ENCODE data around the gene HSD11B1L.

HSD11B1L gene, protein sequence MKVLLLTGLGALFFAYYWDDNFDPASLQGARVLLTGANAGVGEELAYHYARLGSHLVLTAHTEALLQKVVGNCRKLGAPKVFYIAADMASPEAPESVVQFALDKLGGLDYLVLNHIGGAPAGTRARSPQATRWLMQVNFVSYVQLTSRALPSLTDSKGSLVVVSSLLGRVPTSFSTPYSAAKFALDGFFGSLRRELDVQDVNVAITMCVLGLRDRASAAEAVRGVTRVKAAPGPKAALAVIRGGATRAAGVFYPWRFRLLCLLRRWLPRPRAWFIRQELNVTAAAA

DNA sequence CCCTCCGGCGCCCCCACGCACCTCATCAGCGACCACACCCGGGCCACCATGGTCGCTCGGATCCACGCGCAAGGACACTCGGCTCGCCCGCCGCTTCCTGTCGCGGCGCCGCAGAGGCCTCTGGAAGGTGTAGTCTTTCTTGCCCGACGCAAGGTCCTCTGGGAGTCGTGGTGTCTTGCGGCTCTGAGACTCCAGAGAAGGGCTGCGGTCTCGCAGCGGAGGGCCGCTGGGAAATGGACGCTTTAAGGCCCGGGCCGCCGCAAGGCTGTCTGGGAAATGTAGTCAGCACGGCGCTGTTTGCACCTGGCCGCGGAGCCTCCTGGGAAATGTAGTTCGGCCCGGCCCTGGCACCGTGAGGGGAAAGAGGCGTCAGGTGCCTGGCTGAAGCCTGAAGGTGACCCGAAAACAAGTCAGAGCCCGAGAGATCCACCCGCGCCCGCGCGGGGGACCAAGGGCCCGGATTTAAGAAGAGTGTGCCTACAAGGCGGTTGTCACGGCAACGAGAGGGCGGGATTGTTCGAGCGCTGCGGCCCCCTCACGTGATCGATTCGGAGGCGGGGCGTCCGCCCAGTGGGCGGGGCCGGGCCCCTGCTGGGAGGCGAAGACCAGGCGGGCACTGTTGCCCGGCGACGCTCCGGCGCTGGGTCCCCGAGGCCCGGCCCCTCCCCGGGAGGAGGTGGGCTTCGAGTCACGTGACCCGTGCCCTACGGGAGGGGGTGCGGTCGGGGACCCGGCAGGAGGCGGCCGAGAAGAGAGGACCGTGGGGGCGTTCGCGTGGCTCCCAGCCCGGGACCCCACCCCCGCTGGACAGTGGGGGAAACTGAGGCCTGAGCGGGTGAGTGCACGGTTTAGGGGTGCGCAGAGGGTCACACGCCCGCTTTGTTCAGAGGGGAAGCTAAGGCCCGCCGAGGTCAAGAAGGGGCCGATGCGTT, at the start of gene HSD11B1L, which contains the start of gene MICOS13:
HSD11B1L (plus strand) TSS at position 591 of the 932 bp plus-strand sequence. CDS start 3,806 bp downstream, outside the sequence.
MICOS13 (minus strand) TSS at position 80 of the 932 bp plus-strand sequence; CDS start at position 50, 30 bp downstream.
- TF ChIP-seq, protein P1, sequence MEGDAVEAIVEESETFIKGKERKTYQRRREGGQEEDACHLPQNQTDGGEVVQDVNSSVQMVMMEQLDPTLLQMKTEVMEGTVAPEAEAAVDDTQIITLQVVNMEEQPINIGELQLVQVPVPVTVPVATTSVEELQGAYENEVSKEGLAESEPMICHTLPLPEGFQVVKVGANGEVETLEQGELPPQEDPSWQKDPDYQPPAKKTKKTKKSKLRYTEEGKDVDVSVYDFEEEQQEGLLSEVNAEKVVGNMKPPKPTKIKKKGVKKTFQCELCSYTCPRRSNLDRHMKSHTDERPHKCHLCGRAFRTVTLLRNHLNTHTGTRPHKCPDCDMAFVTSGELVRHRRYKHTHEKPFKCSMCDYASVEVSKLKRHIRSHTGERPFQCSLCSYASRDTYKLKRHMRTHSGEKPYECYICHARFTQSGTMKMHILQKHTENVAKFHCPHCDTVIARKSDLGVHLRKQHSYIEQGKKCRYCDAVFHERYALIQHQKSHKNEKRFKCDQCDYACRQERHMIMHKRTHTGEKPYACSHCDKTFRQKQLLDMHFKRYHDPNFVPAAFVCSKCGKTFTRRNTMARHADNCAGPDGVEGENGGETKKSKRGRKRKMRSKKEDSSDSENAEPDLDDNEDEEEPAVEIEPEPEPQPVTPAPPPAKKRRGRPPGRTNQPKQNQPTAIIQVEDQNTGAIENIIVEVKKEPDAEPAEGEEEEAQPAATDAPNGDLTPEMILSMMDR (IDR thresholded peaks at IDR 0.05; ENCODE audit: low read depth, low read length) = no peak
- peak; percentile 97 for DNase-seq (ENCODE audit: extremely low read depth, low read depth)

DNA sequence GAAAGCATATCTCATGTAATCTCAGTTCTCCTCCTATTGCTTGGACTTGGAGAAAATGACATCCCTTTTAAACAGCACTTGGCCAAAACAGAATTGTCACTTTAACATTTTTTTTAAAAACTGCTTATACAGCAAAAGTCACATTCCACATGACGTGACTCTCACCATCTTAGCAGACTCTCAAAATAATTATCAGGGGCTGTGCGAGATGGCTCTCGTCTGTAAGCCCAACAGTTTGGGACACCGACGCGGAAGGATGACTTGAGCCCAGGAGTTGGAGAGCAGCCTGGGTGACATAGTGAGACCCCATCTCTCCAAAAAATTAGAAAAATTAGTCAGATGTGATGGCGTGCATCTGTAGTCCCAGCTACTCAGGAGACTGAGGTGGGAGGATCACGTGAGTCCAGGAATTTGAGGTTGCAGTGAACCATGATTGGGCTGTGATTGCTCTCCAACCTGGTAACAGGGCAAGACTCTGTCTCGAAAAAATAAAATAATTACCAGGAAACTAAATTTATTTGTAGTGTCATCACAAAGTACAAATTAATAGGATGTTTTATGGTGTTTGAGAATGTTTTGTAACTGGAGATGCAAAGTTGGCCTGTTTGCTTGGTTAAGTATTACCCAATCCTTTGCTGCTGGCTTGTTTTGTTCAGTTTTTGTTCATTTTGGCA, 49.1 kb upstream of the HSD11B1L start:
- TF ChIP-seq, protein P1 (IDR thresholded peaks at IDR 0.05; ENCODE audit: low read depth, low read length) = no peak
- no peak for DNase-seq (ENCODE audit: extremely low read depth, low read depth)

DNA sequence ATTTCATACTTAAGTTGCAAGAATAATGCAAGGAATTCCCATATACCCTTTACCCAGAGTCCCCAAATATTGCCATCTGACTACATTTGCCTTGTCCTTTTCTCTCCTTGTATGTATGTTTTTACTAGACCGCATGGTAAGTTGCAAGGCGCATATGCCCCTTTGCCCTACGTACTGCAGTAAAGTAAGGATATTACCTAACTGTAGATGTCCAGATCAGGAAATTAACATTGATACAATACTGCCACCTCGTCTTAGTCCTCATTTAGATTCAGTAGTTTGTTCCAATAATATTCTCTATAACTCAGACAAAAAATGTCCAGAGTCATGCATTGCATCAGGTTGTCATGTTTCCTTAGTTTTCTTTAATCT, 48.6 kb upstream of the HSD11B1L start:
- no peak for DNase-seq (ENCODE audit: extremely low read depth, low read depth)

DNA sequence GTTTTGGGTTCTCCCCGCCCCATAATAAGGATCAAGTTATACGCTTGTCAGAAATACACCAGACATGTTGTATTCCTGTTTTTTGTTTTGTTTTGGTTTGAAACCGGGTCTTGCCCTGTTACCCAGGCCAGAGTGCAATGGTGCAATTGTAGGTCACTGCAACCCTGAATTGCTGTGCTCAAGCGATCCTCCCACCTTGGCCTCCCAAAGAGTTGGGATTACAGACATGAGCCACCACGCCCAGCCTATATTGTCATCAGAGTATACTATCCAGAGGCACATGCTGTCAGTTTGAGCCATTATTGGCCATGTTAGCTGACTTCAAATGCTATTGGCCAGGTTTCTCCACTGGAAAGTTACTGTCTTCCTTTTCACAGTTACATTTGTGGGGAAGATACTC, 48.2 kb upstream of the HSD11B1L start:
- TF ChIP-seq, protein P1 (IDR thresholded peaks at IDR 0.05; ENCODE audit: low read depth, low read length) = no peak
- DNase-seq (ENCODE audit: extremely low read depth, low read depth) = no peak

More for the DNA sequence above, 48.6 kb upstream of the HSD11B1L start:
- TF ChIP-seq, protein P1 (IDR thresholded peaks at IDR 0.05; ENCODE audit: low read depth, low read length) = no peak

DNA sequence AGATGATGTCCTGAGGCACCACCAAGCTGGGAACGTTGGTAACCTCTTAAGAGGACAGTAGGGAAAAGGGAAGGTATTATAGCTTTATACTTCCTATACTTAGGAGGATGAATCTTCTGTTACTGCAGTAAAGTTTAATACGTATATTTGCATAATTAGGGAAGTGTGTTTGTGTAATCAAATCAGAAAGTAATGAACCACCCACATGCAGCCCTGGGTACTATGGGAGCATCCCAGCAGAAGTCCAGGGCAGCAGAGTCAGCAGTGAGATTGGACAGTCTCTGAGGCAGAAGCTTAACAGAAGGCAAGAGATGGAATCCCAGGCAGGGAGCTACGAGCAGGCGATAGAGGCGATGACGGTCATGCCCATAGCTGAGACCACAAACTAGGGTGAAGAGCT, 45.4 kb upstream of the HSD11B1L start:
- DNase-seq (ENCODE audit: extremely low read depth, low read depth) = no peak
- TF ChIP-seq, protein P1 (IDR thresholded peaks at IDR 0.05; ENCODE audit: low read depth, low read length) = no peak

DNA sequence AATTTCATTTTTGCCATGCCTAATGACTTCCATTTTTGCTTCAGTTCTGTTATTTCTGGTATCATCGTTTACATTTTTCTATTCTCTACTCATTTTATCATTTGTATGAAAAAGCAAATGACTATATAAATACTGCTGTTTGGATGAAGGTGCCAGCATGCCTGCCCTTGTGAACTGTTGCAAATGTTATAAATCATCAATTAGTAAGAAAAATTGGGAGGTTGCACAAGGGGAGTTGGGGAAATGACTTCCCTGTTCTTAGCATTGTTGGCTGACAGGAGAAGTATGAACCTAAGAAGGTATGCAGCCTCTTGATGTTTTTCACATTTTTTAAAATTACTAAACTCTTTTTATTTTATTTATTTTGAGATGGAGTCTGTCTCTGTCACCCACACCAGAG, 42.9 kb upstream of the HSD11B1L start:
- TF ChIP-seq, protein P1 (IDR thresholded peaks at IDR 0.05; ENCODE audit: low read depth, low read length) = no peak
- DNase-seq (ENCODE audit: extremely low read depth, low read depth) = no peak

All from AG09319 (cell line).